ENCODE measurements around the gene WAPL.

The WAPL gene

DNA sequence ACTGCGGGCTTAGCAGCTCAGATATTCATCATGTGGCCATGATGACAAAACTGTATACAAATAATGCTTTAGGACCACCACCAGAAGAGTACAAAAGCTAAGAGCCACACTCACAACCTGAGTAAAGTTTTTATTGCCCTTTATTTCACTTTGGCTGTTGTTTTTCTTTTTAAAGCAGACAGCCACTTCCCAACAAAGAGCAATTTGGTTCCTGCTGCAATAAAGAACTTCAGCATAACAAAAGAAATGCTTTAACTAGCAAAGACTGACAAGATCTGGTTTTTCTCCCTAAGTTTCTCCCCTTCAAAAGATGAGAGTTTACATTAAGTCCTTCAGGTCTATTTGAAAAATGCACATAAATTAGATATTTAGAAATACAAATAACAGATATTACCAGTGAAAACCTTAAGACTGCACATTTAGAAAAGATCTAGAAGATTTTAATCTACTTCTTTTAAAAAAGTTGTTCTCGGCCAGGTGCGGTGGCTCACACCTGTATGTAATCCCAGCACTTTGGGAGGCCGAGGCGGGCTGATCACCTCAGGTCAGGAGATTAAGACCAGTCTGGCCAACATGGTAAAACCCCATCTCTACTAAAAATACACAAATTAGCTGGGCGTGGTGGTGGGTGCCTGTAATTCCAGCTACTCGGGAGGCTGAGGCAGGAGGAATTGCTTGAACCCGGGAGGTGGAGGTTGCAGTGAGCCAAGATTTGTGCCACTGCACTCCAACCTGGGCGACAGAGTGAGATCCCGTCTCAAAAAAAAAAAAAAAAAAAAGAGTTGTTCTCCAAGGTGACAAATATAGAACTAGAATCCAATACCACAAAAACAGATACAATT is 59.4 kb downstream of the WAPL start:
- DNase-seq = no peak

GRCh38 chr10:86451604-86451960 is 70.0 kb downstream of the WAPL start:
- DNase-seq = no peak

- DNase-seq = no peak
Observed at GRCh38 chr10:86450806-86451603, 70.6 kb downstream of the WAPL start.

GRCh38 chr10:86449926-86450558 is 71.5 kb downstream of the WAPL start:
- no peak for DNase-seq

GRCh38 chr10:86447432-86447831 is 74.2 kb downstream of the WAPL start:
- no peak for DNase-seq

- no peak for DNase-seq
Observed at GRCh38 chr10:86446987-86447386, 74.6 kb downstream of the WAPL start.

DNA sequence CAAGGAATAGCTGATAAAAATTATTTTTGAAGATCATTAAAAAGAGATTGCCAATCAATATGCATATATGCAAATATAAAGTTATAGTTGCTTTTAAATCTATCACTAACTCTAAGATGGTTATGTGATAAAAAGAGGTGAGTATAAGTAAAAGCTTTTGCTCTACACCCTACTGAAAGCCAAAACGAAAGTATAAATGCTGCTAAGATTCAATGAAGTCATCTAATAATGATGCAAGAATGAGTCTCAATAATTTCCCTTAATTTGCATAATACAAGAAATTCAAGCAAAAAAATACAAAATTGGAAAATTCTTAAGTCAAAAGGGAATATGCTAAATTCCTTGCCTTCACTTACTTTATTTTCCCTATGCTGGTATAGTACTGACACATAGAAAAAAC is 75.2 kb downstream of the WAPL start:
- DNase-seq = no peak

DNA sequence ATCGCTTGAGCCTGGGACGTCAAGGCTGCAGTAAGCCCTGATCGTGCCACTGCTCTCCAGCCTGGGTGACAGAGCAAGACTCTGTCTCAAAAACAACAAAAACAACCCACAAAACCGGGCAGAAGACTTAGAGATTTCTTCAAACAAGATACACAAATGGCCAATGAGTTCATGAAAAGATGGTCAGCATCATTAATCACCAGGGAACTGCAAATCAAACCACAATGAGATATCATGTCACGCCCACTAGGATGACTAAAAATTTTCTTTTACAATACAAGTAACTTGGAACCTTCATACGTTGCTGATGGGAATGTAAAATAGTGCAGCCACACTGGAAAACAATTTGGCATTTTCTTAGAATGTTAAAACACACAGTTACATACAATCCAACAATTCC is 77.7 kb downstream of the WAPL start:
- DNase-seq = no peak

DNA sequence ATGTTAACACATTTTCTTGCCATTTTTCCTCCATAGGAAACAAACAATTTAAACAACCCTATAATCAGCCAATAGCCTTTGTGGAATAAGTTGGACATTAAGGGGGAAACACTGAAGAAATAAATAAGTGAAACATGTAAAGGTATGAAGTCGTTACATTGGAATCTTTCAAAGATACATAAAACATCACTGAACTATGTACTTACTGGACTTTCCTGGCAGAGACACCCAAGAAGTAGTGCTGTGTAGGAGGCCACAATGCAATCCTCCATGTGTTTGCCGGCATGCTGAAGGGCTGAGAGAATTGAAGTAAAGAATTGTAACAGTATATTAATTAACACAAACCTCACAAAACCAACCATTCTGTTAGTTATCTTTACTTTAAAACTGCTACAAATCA is 78.5 kb downstream of the WAPL start:
- no peak for DNase-seq

DNA sequence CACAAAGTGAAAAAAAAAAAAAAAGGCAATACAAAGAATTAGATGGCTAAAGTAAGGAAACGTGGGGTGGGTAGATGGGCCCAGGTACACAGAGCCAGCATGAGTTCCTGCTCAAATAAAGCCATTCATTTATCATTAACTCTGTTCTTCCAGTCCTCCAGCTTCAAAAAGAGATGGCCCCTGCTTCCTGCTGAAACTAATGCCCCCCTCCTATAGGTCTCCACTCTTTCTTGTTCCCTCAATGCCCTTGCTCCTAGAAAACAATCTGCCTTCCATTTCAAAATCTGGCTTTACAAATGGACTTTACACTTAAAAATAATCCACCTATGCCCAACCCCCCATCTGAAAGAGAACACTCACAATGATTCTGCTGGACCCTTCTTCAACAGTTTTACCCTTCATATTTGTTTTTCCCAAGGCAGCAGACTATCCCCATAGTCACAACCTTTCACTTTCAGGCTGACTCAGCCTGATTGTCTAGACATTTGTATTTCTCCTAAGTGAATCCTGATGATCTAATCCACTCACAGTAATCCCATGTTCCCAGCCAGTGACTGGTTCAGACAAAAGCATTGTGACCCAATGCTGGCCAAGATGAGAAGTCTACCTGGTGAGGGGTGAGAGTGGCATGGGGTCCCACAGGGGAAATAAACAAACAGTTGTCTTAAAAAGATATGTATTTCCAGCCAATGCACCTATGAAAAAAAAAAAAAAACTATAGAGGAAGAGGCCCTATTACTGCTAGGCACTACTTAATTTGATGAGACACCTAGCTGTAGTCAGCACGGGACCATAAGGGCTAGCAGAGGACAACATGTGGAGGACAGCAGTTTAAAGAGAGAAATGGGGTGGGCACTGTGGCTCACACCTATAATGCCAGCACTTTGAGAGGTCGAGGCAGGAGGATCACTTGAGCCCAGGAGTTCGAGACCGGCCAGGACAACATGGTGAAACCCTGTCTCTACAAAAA is 80.4 kb downstream of the WAPL start:
- no peak for DNase-seq

- peak; percentile 15 for DNase-seq
Observed at GRCh38 chr10:86439544-86439943, 82.0 kb downstream of the WAPL start.

- no peak for DNase-seq
Observed at GRCh38 chr10:86438091-86438749, 83.4 kb downstream of the WAPL start.

- no peak for DNase-seq
Observed at GRCh38 chr10:86437447-86437846, 84.1 kb downstream of the WAPL start.

DNA sequence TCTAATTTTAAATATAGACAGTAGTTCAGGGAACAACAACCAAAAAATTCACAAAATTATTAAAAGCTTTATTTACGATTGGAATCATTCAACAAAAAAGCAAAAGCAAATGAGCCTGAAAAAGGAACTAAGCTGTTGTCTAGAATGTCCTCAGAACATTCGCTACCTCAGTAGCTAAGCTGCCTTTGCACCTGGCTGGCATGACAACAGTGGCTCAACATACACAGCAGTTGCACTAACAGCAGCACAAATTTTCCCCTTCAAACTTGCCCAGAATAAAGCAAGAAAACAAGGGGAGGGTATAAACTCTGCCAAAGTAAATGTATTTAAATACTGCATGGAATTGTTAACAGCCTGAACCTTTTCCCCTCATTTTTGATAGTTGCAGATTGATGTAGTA is 84.6 kb downstream of the WAPL start:
- no peak for DNase-seq

DNA sequence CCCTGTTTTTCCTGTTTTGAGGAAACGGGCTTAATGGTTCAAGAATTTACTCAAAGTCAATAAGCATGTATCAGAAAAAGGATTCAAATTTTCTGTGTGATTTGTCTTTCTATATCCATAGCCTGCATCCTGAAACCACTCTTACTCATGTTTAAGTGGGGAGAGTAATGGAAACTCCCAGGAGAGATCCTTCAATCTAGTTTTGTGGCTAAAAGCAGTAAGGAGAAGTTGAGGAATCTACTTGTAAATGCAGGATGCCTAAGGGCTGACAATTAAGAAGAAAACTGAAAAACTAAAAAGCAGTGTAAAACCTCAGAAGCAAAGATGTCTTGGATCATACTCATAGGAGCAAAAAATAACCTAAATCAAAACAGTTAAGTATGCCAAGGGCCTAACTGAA is 86.9 kb downstream of the WAPL start:
- DNase-seq = no peak

GRCh38 chr10:86423739-86424138 is 97.9 kb downstream of the WAPL start:
- DNase-seq = no peak

DNA sequence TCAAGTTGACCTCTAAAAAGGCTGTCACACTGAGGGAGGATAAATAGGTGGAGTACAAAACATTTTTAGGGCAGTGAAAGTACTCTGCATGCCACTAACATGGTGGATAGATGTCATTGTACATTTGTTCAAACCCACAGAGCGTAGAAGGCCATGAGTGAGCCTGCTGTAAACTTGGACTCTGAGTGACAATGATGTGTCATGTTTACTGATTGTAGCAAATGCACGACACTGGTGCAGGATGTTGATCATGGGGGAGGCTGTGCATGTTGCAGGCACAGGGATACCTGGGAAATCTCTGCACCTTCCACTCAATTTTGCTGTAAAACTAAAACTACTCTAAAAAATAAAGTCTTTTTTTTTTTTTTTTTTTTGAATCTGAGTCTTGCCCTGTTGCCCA is 102.5 kb downstream of the WAPL start:
- no peak for DNase-seq

DNA sequence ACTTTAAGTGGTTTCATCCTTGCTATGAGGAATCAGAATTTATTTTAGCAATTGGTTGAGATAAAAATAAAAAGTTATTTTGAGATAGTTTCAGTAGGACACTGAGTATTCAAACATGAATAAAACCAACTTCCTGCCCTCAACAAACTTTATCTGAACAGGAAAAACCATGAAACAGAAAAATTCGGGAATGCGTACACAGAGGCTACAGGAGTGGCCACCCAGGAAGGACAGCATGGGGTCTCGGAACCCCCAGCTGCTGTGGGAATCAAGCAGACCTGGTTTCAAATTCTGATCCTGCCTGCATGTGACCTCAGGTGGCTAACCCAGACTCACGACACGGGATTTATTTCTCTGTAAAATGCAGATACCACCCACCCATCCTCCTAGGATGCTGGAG is 106.0 kb downstream of the WAPL start:
- DNase-seq = no peak

DNA sequence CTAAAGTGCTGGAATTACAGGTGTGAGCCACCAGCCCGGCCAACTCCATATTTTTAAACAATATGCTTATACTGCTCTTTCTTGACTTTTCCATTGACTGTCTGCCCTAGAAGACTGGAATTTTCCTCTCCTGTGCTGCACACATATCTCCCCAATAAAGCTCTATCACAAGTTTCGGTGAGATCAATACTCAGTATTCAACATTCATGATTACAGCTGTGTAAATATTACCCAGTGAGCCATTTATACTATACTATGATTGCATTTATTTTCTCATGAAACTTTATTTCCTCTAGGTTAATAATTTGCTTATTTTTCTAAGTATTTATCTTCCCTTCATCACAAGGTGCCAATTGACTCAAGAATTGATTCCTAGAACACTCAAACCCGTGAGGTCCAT is 106.5 kb downstream of the WAPL start:
- DNase-seq = no peak

- DNase-seq = no peak
Observed at GRCh38 chr10:86413046-86413728, 108.4 kb downstream of the WAPL start.

- DNase-seq = no peak
Observed at GRCh38 chr10:86411852-86412560, 109.6 kb downstream of the WAPL start.
